ENCODE measurements around the gene RTN1. TPM values are rescaled to one million over a fixed set of nuclear protein-coding genes. Genes with fewer than 3 reads are reported as not detected.

The RTN1 gene
- polyA plus RNA-seq, 2 of the 4 experiments (the other 2 are of a cell fraction) = 0.09 TPM; not detected in 1

- no peak for TF ChIP-seq CHD2 (IDR thresholded peaks at IDR 0.05; ENCODE audit: low read length, partially characterized antibody)
Measured at GRCh38 chr14:59705245-59705644, 165.3 kb downstream of the RTN1 start (continued).

- ChIA-PET CTCF (interaction anchor here (1.1 to 1.5 kb wide), 2 partner anchors 16 to 193 kb away, joined by 3 to 4 read pairs; no protein-coding TSS in a partner anchor), POLR2A (no interaction called here)
- no peak for ATAC-seq
- Histone ChIP-seq H3K27ac (no peak overlapping the region), H3K9me3 (0 out of 3 replicates have a peak, but pooled peaks cover 2% of the 10 kb centered on the region), H3K4me2 (no peak overlapping the region), H3K4me1 (no peaks in the 10 kb centered on the region), H3K4me3 (no peak overlapping the region)
- WGBS (ENCODE audit: missing lambda C conversion rate) = 12% methylated on average over 5 of the region's 5 CpGs
- DNase-seq (ENCODE audit: low read depth in 1 of 2, low spot score in 1 of 2) = no peak
- FAIRE-seq = no peak
- TF ChIP-seq TP53 (CRISPR knock-in tag; IDR thresholded peaks at IDR 0.05) = no peak
- TF ChIP-seq, protein P1, sequence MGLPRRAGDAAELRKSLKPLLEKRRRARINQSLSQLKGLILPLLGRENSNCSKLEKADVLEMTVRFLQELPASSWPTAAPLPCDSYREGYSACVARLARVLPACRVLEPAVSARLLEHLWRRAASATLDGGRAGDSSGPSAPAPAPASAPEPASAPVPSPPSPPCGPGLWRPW (IDR thresholded peaks at IDR 0.05) = no peak
- TF ChIP-seq ZSCAN20 (CRISPR knock-in tag; IDR thresholded peaks at IDR 0.05) = no peak
- TF ChIP-seq, protein P2, sequence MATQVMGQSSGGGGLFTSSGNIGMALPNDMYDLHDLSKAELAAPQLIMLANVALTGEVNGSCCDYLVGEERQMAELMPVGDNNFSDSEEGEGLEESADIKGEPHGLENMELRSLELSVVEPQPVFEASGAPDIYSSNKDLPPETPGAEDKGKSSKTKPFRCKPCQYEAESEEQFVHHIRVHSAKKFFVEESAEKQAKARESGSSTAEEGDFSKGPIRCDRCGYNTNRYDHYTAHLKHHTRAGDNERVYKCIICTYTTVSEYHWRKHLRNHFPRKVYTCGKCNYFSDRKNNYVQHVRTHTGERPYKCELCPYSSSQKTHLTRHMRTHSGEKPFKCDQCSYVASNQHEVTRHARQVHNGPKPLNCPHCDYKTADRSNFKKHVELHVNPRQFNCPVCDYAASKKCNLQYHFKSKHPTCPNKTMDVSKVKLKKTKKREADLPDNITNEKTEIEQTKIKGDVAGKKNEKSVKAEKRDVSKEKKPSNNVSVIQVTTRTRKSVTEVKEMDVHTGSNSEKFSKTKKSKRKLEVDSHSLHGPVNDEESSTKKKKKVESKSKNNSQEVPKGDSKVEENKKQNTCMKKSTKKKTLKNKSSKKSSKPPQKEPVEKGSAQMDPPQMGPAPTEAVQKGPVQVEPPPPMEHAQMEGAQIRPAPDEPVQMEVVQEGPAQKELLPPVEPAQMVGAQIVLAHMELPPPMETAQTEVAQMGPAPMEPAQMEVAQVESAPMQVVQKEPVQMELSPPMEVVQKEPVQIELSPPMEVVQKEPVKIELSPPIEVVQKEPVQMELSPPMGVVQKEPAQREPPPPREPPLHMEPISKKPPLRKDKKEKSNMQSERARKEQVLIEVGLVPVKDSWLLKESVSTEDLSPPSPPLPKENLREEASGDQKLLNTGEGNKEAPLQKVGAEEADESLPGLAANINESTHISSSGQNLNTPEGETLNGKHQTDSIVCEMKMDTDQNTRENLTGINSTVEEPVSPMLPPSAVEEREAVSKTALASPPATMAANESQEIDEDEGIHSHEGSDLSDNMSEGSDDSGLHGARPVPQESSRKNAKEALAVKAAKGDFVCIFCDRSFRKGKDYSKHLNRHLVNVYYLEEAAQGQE (IDR thresholded peaks at IDR 0.05) = no peak
Measured at GRCh38 chr14:59704054-59704645, 166.4 kb downstream of the RTN1 start.

GRCh38 chr14:59699442-59699841, 171.1 kb downstream of the RTN1 start:
- no peak overlapping the region for H3K27ac ChIP-seq
- H3K9me3 ChIP-seq = 0 out of 3 replicates have a peak, but pooled peaks cover 2% of the 10 kb centered on the region
- DNase-seq (ENCODE audit: low read depth in 1 of 2, low spot score in 1 of 2) (no peak), ATAC-seq (no peak), FAIRE-seq (no peak)
- no peak overlapping the region for H3K4me3 ChIP-seq
- no peak for TF ChIP-seq CBX8 (IDR thresholded peaks at IDR 0.05)
- TF ChIP-seq, protein P3, sequence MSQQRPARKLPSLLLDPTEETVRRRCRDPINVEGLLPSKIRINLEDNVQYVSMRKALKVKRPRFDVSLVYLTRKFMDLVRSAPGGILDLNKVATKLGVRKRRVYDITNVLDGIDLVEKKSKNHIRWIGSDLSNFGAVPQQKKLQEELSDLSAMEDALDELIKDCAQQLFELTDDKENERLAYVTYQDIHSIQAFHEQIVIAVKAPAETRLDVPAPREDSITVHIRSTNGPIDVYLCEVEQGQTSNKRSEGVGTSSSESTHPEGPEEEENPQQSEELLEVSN (IDR thresholded peaks at IDR 0.05; ENCODE audit: borderline replicate concordance, low read depth) = no peak
- no peak for TF ChIP-seq MYC (IDR thresholded peaks at IDR 0.05; ENCODE audit: borderline replicate concordance, low read length)
- TF ChIP-seq RCOR1 (IDR thresholded peaks at IDR 0.05; ENCODE audit: low read depth, low read length) = no peak
- TF ChIP-seq HOXA7 (CRISPR knock-in tag; IDR thresholded peaks at IDR 0.05) = no peak
- TF ChIP-seq PHF8 (IDR thresholded peaks at IDR 0.05; ENCODE audit: borderline replicate concordance, low read depth) = no peak
- no peak overlapping the region for H3K4me2 ChIP-seq
- CTCF ChIA-PET = no interaction called here
- no peaks in the 10 kb centered on the region for H3K4me1 ChIP-seq
- 64% methylated on average over 2 of the region's 2 CpGs for WGBS (ENCODE audit: missing lambda C conversion rate)
- POLR2A ChIA-PET = no interaction called here

DNA sequence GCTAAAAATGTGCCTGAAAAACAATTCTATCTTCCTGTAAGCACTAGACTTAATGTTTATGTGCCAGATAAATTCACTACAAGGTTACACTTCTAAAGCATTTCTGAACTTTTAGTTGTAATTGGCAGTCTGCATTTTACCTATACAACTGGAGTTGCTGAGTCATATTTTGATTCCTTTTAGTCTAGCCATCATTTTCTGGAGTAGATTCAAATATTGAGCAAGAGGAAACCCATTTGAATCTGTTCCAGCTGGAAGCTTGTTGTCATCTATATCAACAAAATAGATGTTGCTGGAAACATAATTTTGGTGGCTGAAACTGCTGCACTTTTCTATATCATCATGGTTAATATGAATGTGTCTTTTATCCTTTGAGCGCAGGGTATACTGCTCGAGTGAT, 171.8 kb downstream of the RTN1 start:
- DNase-seq (ENCODE audit: low read depth in 1 of 2, low spot score in 1 of 2) = no peak
- TF ChIP-seq RAD21 (conservative IDR thresholded peaks at IDR 0.05 in 1 of 2, IDR thresholded peaks at IDR 0.05 in 1 of 2) (no peak), MAFK (IDR thresholded peaks at IDR 0.05; ENCODE audit: partially characterized antibody) (no peak), EHF (CRISPR knock-in tag; IDR thresholded peaks at IDR 0.05) (no peak), ZC3H11A (IDR thresholded peaks at IDR 0.05) (no peak)
- ChIA-PET POLR2A (no interaction called here), CTCF (no interaction called here)
- no peak for FAIRE-seq
- 17% methylated on average over 2 of the region's 2 CpGs for WGBS (ENCODE audit: missing lambda C conversion rate)
- Histone ChIP-seq H3K4me3 (no peak overlapping the region), H3K27ac (no peak overlapping the region), H3K4me1 (no peaks in the 10 kb centered on the region), H3K9me3 (0 out of 3 replicates have a peak, but pooled peaks cover 2% of the 10 kb centered on the region), H3K4me2 (no peak overlapping the region)
- no peak for ATAC-seq
